Heart left ventricle (tissue), 16 donors: ENCODE measurements around the gene NLGN3. TPM values are rescaled to one million over a fixed set of nuclear protein-coding genes. Genes with fewer than 3 reads are reported as not detected.

Experiments
- ATAC-seq, 4 donors: fragments of 200-7000 bp; cut with Tn5 transposase; one replicate each; pipeline ENCODE4 v1.9.1; 2020 to 2022; ENCODE audit warnings: moderate library complexity in 4 of 4, mild to moderate bottlenecking in 3 of 4, moderate number of reproducible peaks in 1 of 4
- DNase-seq, 5 donors: peaks; one replicate each; pipeline ENCODE4 v3.0.0-alpha.2; 2020
- H3K27ac ChIP-seq, 12 donors: fragments of 200-600 bp; sonication (generic) in 4 of 12; one replicate each; pipeline versions ENCODE4 v1.5.0 to v1.8.0; 2016 to 2022; ENCODE audit warnings: mild to moderate bottlenecking in 2 of 12
- H3K27me3 ChIP-seq, 9 donors: fragments of 200-600 bp; sonication (generic) in 2 of 9; one replicate each; pipeline versions ENCODE4 v1.5.1 to v1.8.0; 2016 to 2022; ENCODE audit warnings: mild to moderate bottlenecking in 3 of 9
- H3K36me3 ChIP-seq, 9 donors: fragments of 200-600 bp; sonication (generic) in 2 of 9; one replicate each; pipeline versions ENCODE4 v1.5.0 to v1.8.0; 2018 to 2022; ENCODE audit warnings: mild to moderate bottlenecking in 2 of 9
- H3K4me1 ChIP-seq, 12 donors: fragments of 200-600 bp; sonication (generic) in 4 of 12; one replicate each; pipeline versions ENCODE4 v1.5.0 to v1.8.0; 2016 to 2022; ENCODE audit warnings: mild to moderate bottlenecking in 3 of 12
- H3K4me3 ChIP-seq, 12 donors: fragments of 200-600 bp; sonication (generic) in 4 of 12; one replicate each; pipeline versions ENCODE4 v1.5.0 to v1.8.0; 2017 to 2022; ENCODE audit warnings: mild to moderate bottlenecking in 9 of 12, moderate library complexity in 4 of 12
- H3K9me3 ChIP-seq, 12 donors: fragments of 200-600 bp; sonication (generic) in 4 of 12; one replicate each; pipeline versions ENCODE4 v1.5.0 to v1.8.0; 2016 to 2022; ENCODE audit warnings: mild to moderate bottlenecking in 1 of 12
- POLR2A ChIP-seq, 2 donors: fragments of 450-650 bp; IDR thresholded peaks; one replicate each; pipeline ENCODE4 v1.6.1; 2017; ENCODE audit warnings: antibody characterized with exemption in 2 of 2, mild to moderate bottlenecking in 2 of 2, moderate library complexity in 2 of 2
- WGBS, 4 donors: extraction: QIAGEN DNeasy Blood & Tissue Kit in 2 of 4; methylation state at CpG; one replicate each; pipeline versions ENCODE4 v1.1.5 to v1.1.7; 2013 to 2018; 5-methylcytosine and 5-hydroxymethylcytosine counted together
- intact Hi-C, 10 donors: fragments of 100-400 bp; cut with DNase I; formaldehyde crosslinking; loops; one replicate each; pipeline versions ENCODE4 v1.11.1 to v1.14.2; 2022
- polyA plus RNA-seq, 2 donors: library from polyadenylated mRNA; stranded (reverse); fragments of 200-250 nt; gene quantifications; one replicate each; pipeline ENCODE4 v1.2.3, GENCODE V29; 2013
- total RNA-seq, 9 donors: library from RNA; depleted of rRNA in 2 of 9; stranded (reverse); fragments of >200 nt in 2 of 9; fragmentation: NEBNext Ultra II Directional in 3 of 9; extraction: Animal tissue kit (Norgen Biotek cat#: 25700) in 3 of 9; gene quantifications; one replicate each; pipeline versions ENCODE4 v1.1.0 to v1.2.4, GENCODE V29; 2016 to 2023
- TF ChIP-seq, protein P1 (sequence below), 12 donors: fragments of 200-600 bp; sonication (generic) in 4 of 12; IDR thresholded peaks; one replicate each; pipeline versions ENCODE4 v1.5.0 to v1.8.0; 2018 to 2022; ENCODE audit warnings: antibody characterized with exemption in 12 of 12, mild to moderate bottlenecking in 5 of 12
- donor health status: ischemic (EF 13 %, LVEDD 7.1; RV severe dilation, severe dysfunction).
- donor health status: healthy with polysubstance abuse.
- donor health status: DM: no; HTN: yes; CAD: no.
- donor health status: DM: no; HTN: no; CAD: no.
- donor health status: ischemic (EF 25% LVEDD 6.9; RV normal size, moderate dysfunction).
- donor health status: ischemic (EF 25% LVEDD 5.7; RV mildly dilated, moderate dysfunction).
- donor health status: healthy.
- donor health status: DM: yes; HTN: yes; CAD: no.
- donor health status: ischemic (EF 35%, LVEDD 5.7; RV mildly dilated, moderate dysfunction).
- donor health status: nonischemic (EF 11% LVEDD 7.7; RV severe dilation, severe dysfunction).
- donor health status: DM: yes; HTN: yes; CAD: no.
- donor health status: PGD.
- donor health status: ischemic (EF 29% LVEDD 5.4; RV normal size, mild dysfunction).
- donor health status: nonischemic (EF 23%, LVEDD 6.1; RV moderate dilation, normal function).

NLGN3 gene
- total and polyA plus RNA-seq, 11 donors: 0.14 to 1.3 (median 0.49) TPM

DNA sequence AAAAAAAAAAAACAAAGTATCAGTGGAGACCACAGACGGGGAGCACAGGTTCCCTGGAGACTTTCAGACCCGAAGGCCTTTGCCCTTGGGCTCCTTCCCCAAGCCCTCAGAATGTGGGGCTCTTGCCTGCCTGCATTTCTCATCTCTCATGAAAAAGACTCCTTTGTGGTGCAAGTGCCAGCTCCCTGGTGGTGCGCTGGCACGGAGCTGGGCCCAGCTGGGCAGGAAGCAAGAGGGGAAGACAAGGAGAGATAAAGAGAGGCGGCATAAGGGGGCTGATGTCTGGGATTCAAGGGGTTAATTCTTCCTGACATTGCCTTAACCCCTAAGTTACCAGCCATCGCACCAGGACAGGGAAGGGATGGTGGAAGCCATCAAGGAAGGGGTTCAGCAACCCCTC lies 21.8 kb downstream of the NLGN3 start:
- no peak for ATAC-seq

DNA sequence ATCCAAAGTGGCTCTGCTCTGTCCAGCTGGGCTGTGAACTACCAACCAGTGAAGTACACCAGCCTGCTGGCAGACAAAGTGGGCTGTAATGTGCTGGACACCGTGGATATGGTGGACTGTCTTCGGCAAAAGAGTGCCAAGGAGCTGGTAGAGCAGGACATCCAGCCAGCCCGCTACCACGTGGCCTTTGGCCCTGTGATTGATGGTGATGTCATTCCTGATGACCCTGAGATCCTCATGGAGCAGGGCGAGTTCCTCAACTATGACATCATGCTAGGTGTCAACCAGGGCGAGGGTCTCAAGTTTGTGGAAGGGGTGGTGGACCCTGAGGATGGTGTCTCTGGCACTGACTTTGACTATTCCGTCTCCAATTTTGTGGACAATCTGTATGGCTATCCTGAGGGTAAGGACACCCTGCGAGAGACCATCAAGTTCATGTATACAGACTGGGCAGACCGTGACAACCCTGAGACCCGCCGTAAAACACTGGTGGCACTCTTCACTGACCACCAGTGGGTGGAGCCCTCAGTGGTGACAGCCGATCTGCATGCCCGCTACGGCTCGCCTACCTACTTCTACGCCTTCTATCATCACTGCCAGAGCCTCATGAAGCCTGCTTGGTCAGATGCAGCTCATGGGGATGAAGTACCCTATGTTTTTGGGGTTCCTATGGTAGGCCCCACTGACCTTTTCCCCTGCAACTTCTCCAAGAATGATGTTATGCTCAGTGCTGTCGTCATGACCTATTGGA lies 22.6 kb downstream of the NLGN3 start:
- H3K9me3 ChIP-seq: no peaks in the 10 kb centered on the region
- DNase-seq (no peak), ATAC-seq (no peak)
- no peak for TF ChIP-seq POLR2A (IDR thresholded peaks at IDR 0.05)
- TF ChIP-seq, protein P1, sequence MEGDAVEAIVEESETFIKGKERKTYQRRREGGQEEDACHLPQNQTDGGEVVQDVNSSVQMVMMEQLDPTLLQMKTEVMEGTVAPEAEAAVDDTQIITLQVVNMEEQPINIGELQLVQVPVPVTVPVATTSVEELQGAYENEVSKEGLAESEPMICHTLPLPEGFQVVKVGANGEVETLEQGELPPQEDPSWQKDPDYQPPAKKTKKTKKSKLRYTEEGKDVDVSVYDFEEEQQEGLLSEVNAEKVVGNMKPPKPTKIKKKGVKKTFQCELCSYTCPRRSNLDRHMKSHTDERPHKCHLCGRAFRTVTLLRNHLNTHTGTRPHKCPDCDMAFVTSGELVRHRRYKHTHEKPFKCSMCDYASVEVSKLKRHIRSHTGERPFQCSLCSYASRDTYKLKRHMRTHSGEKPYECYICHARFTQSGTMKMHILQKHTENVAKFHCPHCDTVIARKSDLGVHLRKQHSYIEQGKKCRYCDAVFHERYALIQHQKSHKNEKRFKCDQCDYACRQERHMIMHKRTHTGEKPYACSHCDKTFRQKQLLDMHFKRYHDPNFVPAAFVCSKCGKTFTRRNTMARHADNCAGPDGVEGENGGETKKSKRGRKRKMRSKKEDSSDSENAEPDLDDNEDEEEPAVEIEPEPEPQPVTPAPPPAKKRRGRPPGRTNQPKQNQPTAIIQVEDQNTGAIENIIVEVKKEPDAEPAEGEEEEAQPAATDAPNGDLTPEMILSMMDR (IDR thresholded peaks at IDR 0.05): no peak
- intact Hi-C loops: no loop called here
- H3K36me3 ChIP-seq: no peaks in the 10 kb centered on the region
- H3K4me3 ChIP-seq: no peak overlapping the region
- no peak overlapping the region for H3K27ac ChIP-seq
- H3K27me3 ChIP-seq: peaks cover 0 to 12% (median 0%) of the 10 kb centered on the region in 9 donors
- 80 to 94% (median 90%) methylated on average over 12 to 17 of the region's 17 CpGs for WGBS, 4 donors
- no peaks in the 10 kb centered on the region for H3K4me1 ChIP-seq

More for the DNA sequence above, 21.8 kb downstream of the NLGN3 start:
- DNase-seq: no peak
- TF ChIP-seq, protein P1 (IDR thresholded peaks at IDR 0.05): no peak
- TF ChIP-seq POLR2A (IDR thresholded peaks at IDR 0.05): no peak
- Histone ChIP-seq H3K4me3 (no peak overlapping the region), H3K36me3 (no peaks in the 10 kb centered on the region), H3K4me1 (no peaks in the 10 kb centered on the region), H3K27ac (no peak overlapping the region), H3K27me3 (peaks cover 0 to 12% (median 0%) of the 10 kb centered on the region in 9 donors), H3K9me3 (no peaks in the 10 kb centered on the region)
- 69 to 89% (median 75%) methylated on average over 6 of the region's 6 CpGs for WGBS, 4 donors
- intact Hi-C loops: no loop called here

DNA sequence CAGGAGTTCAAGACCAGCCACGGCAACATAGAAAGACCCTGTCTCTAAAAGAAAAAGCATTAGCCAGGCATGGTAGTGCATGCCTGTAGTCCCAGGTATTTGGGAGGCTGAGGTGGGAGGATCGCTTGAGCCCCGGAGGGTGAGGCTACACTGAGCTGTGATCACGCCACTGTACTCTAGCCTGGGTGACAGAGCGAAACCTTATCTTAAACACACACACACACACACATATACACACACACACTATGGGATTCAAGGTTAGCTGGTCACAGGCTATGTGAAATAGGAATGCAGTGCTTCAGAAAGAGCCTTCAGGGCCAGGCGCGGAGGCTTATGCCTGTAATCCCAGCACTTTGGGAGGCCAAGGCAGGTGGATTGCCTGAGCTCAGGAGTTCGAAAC lies 23.5 kb downstream of the NLGN3 start:
- ATAC-seq: no peak
- DNase-seq: no peak
- H3K4me3 ChIP-seq: no peak overlapping the region
- intact Hi-C loops: no loop called here
- H3K27ac ChIP-seq: no peak overlapping the region
- no peaks in the 10 kb centered on the region for H3K9me3 ChIP-seq
- no peaks in the 10 kb centered on the region for H3K4me1 ChIP-seq
- no peaks in the 10 kb centered on the region for H3K36me3 ChIP-seq
- TF ChIP-seq POLR2A (IDR thresholded peaks at IDR 0.05): no peak
- TF ChIP-seq, protein P1 (IDR thresholded peaks at IDR 0.05): no peak
- H3K27me3 ChIP-seq: peaks cover 0 to 11% (median 0%) of the 10 kb centered on the region in 9 donors
- 92 to 98% (median 96%) methylated on average over 8 of the region's 8 CpGs for WGBS, 4 donors

DNA sequence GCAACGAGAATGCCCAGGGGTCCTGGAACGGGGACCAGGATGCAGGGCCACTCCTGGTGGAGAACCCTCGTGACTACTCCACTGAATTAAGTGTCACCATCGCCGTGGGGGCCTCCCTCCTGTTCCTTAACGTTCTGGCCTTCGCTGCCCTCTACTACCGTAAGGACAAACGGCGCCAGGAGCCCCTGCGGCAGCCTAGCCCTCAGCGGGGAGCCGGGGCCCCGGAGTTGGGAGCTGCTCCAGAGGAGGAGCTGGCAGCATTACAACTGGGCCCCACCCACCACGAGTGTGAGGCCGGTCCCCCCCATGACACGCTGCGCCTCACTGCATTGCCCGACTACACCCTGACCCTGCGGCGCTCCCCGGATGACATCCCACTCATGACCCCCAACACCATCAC lies 24.9 kb downstream of the NLGN3 start:
- H3K27ac ChIP-seq: no peak overlapping the region
- no peak for TF ChIP-seq POLR2A (IDR thresholded peaks at IDR 0.05)
- TF ChIP-seq, protein P1 (IDR thresholded peaks at IDR 0.05): no peak
- H3K4me1 ChIP-seq: no peaks in the 10 kb centered on the region
- 88 to 91% (median 90%) methylated on average over 22 of the region's 22 CpGs for WGBS, 4 donors
- DNase-seq (no peak), ATAC-seq (no peak)
- intact Hi-C loops: no loop called here
- no peaks in the 10 kb centered on the region for H3K9me3 ChIP-seq
- H3K4me3 ChIP-seq: no peak overlapping the region
- H3K27me3 ChIP-seq: peaks cover 0 to 6% (median 0%) of the 10 kb centered on the region in 9 donors
- H3K36me3 ChIP-seq: no peaks in the 10 kb centered on the region
